HG02678 (cell line): ENCODE data around the gene ACY1.

ENCODE experiments used
- ATAC-seq: cut with Tn5 transposase; IDR thresholded peaks from one replicate; pipeline ENCODE4 v1.9.1; 2021; ENCODE audit warnings: mild to moderate bottlenecking, moderate library complexity; ENCODE audit not compliant: unreplicated experiment

ACY1 gene

GRCh38 chr3:51945926-51946705 lies 37.2 kb upstream of the ACY1 start:
- ATAC-seq: no peak

- no peak for ATAC-seq
These were observed 36.5 kb upstream of the ACY1 start for GRCh38 chr3:51946796-51947195.

GRCh38 chr3:51947215-51947900 lies 36.0 kb upstream of the ACY1 start:
- no peak for ATAC-seq

- ATAC-seq: no peak
These were observed 35.2 kb upstream of the ACY1 start for GRCh38 chr3:51948016-51948580.

GRCh38 chr3:51949121-51949520 lies 34.2 kb upstream of the ACY1 start:
- ATAC-seq: no peak

- ATAC-seq: no peak
These were observed 32.4 kb upstream of the ACY1 start for GRCh38 chr3:51950899-51951298.

GRCh38 chr3:51953445-51953844 lies 29.9 kb upstream of the ACY1 start:
- no peak for ATAC-seq

GRCh38 chr3:51954105-51954504 lies 29.2 kb upstream of the ACY1 start:
- no peak for ATAC-seq

GRCh38 chr3:51954713-51955112 lies 28.6 kb upstream of the ACY1 start:
- ATAC-seq: no peak

GRCh38 chr3:51955175-51955892 lies 28.0 kb upstream of the ACY1 start, which contains the start of gene GPR62:
TSS of gene GPR62 (plus strand) at chr3:51955381. CDS start at chr3:51955653, 272 bp downstream.
- no peak for ATAC-seq

GRCh38 chr3:51955893-51956770 lies 27.2 kb upstream of the ACY1 start:
- peak; percentile 62 for ATAC-seq

- no peak for ATAC-seq
These were observed 25.7 kb upstream of the ACY1 start for GRCh38 chr3:51957520-51958205.

GRCh38 chr3:51958603-51959521 lies 24.5 kb upstream of the ACY1 start:
- ATAC-seq: no peak

GRCh38 chr3:51959651-51960050 lies 23.7 kb upstream of the ACY1 start:
- ATAC-seq: no peak

- ATAC-seq: no peak
These were observed 22.9 kb upstream of the ACY1 start for GRCh38 chr3:51960386-51960785.

GRCh38 chr3:51961011-51961410 lies 22.3 kb upstream of the ACY1 start:
- ATAC-seq: no peak

- no peak for ATAC-seq
These were observed 21.4 kb upstream of the ACY1 start for GRCh38 chr3:51961602-51962569.
